ENCODE results near the gene SMAD5. TPM values are rescaled to one million over a fixed set of nuclear protein-coding genes. Genes with fewer than 3 reads are reported as not detected.

The SMAD5 gene
- total RNA-seq, 1 donor from 2014 or later = 68.5 TPM

DNA sequence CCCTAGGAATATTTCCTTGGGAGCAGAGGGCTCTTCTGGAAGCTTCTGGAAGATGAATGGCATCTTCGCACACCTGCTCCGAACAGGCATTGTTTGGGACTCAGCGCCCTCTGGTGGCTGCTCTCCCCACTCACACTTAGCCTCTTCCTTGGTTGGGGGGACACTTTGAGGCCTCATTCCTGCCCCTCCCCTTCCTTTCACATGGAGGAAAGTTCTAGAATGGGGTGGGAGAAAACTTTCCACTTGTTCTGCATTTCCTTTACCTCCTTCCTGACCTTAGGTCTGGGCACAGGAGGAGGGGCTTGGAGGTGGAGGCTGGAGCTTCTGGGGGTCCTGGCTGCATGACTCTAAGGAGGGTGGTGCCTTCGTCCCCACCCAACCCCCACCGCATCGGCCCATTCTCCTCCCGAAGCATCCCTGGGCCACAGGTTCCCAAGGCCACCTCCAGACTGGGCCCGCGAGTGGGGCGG is 79.6 kb downstream of the SMAD5 start:
- peaks cover 5% of the 10 kb centered on the region for H3K36me3 Mint-ChIP-seq (ENCODE audit: low read depth, unreplicated experiment)
- peak; percentile 63 for DNase-seq (ENCODE audit: low spot score)
- H3K9me3 Mint-ChIP-seq (ENCODE audit: unreplicated experiment) = no peaks in the 10 kb centered on the region
- TF ChIP-seq, protein P1, sequence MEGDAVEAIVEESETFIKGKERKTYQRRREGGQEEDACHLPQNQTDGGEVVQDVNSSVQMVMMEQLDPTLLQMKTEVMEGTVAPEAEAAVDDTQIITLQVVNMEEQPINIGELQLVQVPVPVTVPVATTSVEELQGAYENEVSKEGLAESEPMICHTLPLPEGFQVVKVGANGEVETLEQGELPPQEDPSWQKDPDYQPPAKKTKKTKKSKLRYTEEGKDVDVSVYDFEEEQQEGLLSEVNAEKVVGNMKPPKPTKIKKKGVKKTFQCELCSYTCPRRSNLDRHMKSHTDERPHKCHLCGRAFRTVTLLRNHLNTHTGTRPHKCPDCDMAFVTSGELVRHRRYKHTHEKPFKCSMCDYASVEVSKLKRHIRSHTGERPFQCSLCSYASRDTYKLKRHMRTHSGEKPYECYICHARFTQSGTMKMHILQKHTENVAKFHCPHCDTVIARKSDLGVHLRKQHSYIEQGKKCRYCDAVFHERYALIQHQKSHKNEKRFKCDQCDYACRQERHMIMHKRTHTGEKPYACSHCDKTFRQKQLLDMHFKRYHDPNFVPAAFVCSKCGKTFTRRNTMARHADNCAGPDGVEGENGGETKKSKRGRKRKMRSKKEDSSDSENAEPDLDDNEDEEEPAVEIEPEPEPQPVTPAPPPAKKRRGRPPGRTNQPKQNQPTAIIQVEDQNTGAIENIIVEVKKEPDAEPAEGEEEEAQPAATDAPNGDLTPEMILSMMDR (IDR thresholded peaks at IDR 0.05; ENCODE audit: unreplicated experiment) = peak; percentile 82
- peaks cover 11% of the 10 kb centered on the region for H3K4me1 Mint-ChIP-seq (ENCODE audit: unreplicated experiment)
- peaks cover 2% of the 10 kb centered on the region for H3K27me3 Mint-ChIP-seq (ENCODE audit: unreplicated experiment)
- no peak overlapping the region for H3K4me3 Mint-ChIP-seq (ENCODE audit: unreplicated experiment)
- no peak overlapping the region for H3K27ac Mint-ChIP-seq (ENCODE audit: unreplicated experiment)

DNA sequence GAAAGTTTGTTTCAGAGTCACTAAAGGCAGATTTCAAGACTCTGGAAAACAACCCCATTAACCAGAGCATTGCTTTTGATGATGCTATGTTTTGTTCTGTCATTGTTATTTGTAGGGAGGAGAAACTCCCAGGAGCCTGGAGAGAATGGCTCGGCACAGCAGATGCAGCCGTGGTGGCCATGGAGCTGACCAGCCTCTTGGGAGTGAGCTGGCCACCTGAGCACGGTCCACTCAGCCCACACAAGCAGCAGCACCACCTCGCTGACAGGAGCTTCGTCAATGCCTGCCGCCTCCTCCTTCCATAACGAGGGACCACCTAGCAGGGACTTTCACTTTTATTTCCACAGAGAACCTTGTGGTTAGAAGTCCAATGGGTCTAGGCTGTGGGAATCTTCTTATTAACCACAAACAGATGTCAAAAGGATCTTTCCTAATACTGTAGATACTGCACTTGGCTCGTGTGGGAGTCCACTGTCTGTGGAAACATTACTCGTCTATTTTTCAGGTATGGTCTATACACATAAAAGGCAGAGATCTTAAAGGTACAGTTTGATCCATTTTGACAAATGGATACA is 81.4 kb downstream of the SMAD5 start:
- H3K27ac Mint-ChIP-seq (ENCODE audit: unreplicated experiment) = no peak overlapping the region

GRCh38 chr5:136215812-136216211 is 83.2 kb downstream of the SMAD5 start:
- H3K4me3 Mint-ChIP-seq (ENCODE audit: unreplicated experiment) = no peak overlapping the region
- TF ChIP-seq, protein P1 (IDR thresholded peaks at IDR 0.05; ENCODE audit: unreplicated experiment) = no peak
- no peak overlapping the region for H3K27ac Mint-ChIP-seq (ENCODE audit: unreplicated experiment)
- no peak for DNase-seq (ENCODE audit: low spot score)
- peaks cover 3% of the 10 kb centered on the region for H3K4me1 Mint-ChIP-seq (ENCODE audit: unreplicated experiment)
- H3K27me3 Mint-ChIP-seq (ENCODE audit: unreplicated experiment) = peaks cover 4% of the 10 kb centered on the region
- peaks cover 3% of the 10 kb centered on the region for H3K9me3 Mint-ChIP-seq (ENCODE audit: unreplicated experiment)
- peaks cover 8% of the 10 kb centered on the region for H3K36me3 Mint-ChIP-seq (ENCODE audit: low read depth, unreplicated experiment)

More for the DNA sequence above, 81.4 kb downstream of the SMAD5 start:
- H3K9me3 Mint-ChIP-seq (ENCODE audit: unreplicated experiment) = no peaks in the 10 kb centered on the region
- no peak for DNase-seq (ENCODE audit: low spot score)
- TF ChIP-seq, protein P1 (IDR thresholded peaks at IDR 0.05; ENCODE audit: unreplicated experiment) = no peak
- H3K4me3 Mint-ChIP-seq (ENCODE audit: unreplicated experiment) = no peak overlapping the region
- no peaks in the 10 kb centered on the region for H3K36me3 Mint-ChIP-seq (ENCODE audit: low read depth, unreplicated experiment)
- peaks cover 7% of the 10 kb centered on the region for H3K4me1 Mint-ChIP-seq (ENCODE audit: unreplicated experiment)
- peaks cover 2% of the 10 kb centered on the region for H3K27me3 Mint-ChIP-seq (ENCODE audit: unreplicated experiment)

- Mint-ChIP-seq H3K36me3 (ENCODE audit: low read depth, unreplicated experiment) (peaks cover 8% of the 10 kb centered on the region), H3K27ac (ENCODE audit: unreplicated experiment) (no peak overlapping the region), H3K27me3 (ENCODE audit: unreplicated experiment) (peaks cover 4% of the 10 kb centered on the region), H3K4me1 (ENCODE audit: unreplicated experiment) (peaks cover 3% of the 10 kb centered on the region), H3K9me3 (ENCODE audit: unreplicated experiment) (peaks cover 3% of the 10 kb centered on the region), H3K4me3 (ENCODE audit: unreplicated experiment) (no peak overlapping the region)
- no peak for DNase-seq (ENCODE audit: low spot score)
- TF ChIP-seq, protein P1 (IDR thresholded peaks at IDR 0.05; ENCODE audit: unreplicated experiment) = no peak
Measured at GRCh38 chr5:136216230-136216629, 83.6 kb downstream of the SMAD5 start.

- H3K4me3 Mint-ChIP-seq (ENCODE audit: unreplicated experiment) = no peak overlapping the region
- H3K27ac Mint-ChIP-seq (ENCODE audit: unreplicated experiment) = no peak overlapping the region
- TF ChIP-seq, protein P1 (IDR thresholded peaks at IDR 0.05; ENCODE audit: unreplicated experiment) = no peak
- H3K9me3 Mint-ChIP-seq (ENCODE audit: unreplicated experiment) = peaks cover 3% of the 10 kb centered on the region
- H3K36me3 Mint-ChIP-seq (ENCODE audit: low read depth, unreplicated experiment) = peaks cover 8% of the 10 kb centered on the region
- H3K27me3 Mint-ChIP-seq (ENCODE audit: unreplicated experiment) = peaks cover 4% of the 10 kb centered on the region
- no peaks in the 10 kb centered on the region for H3K4me1 Mint-ChIP-seq (ENCODE audit: unreplicated experiment)
- DNase-seq (ENCODE audit: low spot score) = no peak
Measured at GRCh38 chr5:136221340-136221739, 88.7 kb downstream of the SMAD5 start.

Measured in endothelial cell (in vitro differentiated cells).